Measurements from ENCODE around the gene EXOC2.
"Not testable (repeated sequence)": the region's sequence is repeated elsewhere in the genome, so short reads cannot be mapped to it uniquely, and the experiment has no call there.

Gene EXOC2

GRCh38 chr6:674956-675355 lies 18.0 kb downstream of the EXOC2 start:
- in situ Hi-C loops (cut with HindIII; ENCODE audit: low sequenced_read_pairs), result no loop called here
- H3K4me3 ChIP-seq (ENCODE audit: low read depth, low read length), result no peak overlapping the region
- DNase-seq (ENCODE audit: low read depth), result no peak
- TF ChIP-seq, protein P1, sequence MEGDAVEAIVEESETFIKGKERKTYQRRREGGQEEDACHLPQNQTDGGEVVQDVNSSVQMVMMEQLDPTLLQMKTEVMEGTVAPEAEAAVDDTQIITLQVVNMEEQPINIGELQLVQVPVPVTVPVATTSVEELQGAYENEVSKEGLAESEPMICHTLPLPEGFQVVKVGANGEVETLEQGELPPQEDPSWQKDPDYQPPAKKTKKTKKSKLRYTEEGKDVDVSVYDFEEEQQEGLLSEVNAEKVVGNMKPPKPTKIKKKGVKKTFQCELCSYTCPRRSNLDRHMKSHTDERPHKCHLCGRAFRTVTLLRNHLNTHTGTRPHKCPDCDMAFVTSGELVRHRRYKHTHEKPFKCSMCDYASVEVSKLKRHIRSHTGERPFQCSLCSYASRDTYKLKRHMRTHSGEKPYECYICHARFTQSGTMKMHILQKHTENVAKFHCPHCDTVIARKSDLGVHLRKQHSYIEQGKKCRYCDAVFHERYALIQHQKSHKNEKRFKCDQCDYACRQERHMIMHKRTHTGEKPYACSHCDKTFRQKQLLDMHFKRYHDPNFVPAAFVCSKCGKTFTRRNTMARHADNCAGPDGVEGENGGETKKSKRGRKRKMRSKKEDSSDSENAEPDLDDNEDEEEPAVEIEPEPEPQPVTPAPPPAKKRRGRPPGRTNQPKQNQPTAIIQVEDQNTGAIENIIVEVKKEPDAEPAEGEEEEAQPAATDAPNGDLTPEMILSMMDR (IDR thresholded peaks at IDR 0.05; ENCODE audit: low read depth, low read length, missing control alignments), result no peak

DNA sequence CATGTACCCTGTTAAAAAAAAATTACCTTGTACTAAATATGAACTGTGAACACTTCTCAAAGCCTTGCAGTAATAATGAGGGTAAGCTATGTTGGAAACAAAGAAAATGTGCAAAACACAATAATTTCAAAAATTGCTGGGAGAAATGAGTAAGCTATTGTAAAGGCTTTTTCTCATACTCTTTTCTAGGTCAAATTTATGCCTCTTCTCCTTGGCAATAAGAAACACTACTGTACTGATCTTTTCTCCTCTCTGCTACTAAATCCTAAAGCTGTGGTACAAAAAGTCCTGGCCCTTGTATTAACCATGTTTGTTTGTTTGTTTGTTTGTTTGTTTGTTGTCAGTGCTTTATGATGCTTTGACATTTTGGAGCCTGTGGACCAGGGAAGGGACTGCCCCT lies 18.5 kb downstream of the EXOC2 start:
- in situ Hi-C loops (cut with HindIII; ENCODE audit: low sequenced_read_pairs), result no loop called here
- no peak overlapping the region for H3K4me3 ChIP-seq (ENCODE audit: low read depth, low read length)

DNA sequence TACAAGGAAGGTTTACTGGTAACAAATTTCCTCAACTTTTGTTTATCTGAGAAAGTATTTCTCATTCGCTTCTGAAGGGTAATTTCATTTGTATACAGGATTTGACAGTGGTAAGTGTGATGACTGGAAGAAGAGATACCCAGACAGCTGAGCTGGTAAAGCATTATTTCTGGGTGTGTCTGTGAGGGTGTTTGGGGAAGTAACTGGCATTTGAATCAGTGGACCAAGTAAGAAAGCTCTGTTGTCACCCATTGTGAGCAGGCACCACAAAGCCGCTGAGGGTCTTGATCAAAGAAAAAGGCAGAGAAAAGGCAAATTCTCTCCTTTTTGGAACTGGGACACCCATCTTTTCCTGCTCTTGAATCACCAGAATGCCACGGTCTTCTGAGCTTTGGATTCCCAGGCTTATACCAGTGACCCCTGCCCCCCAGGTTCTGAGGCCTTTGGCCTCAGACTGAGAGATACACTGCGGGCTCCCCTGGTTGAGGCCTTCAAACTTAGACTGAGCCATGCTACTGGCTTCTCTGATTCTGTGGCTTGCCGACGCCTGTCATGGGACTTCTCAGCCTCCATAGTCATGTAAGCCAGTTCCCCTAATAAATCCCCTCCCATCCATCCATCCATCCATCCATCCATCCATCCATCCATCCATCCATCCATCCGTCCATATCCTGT lies 25.5 kb downstream of the EXOC2 start:
- no peak overlapping the region for H3K4me3 ChIP-seq (ENCODE audit: low read depth, low read length)
- DNase-seq (ENCODE audit: low read depth), result no peak
- TF ChIP-seq, protein P1 (IDR thresholded peaks at IDR 0.05; ENCODE audit: low read depth, low read length, missing control alignments), result no peak
- in situ Hi-C loops (cut with HindIII; ENCODE audit: low sequenced_read_pairs), result no loop called here

More for the DNA sequence above, 18.5 kb downstream of the EXOC2 start:
- TF ChIP-seq, protein P1 (IDR thresholded peaks at IDR 0.05; ENCODE audit: low read depth, low read length, missing control alignments), result no peak
- no peak for DNase-seq (ENCODE audit: low read depth)

GRCh38 chr6:665403-666267 lies 27.3 kb downstream of the EXOC2 start:
- no peak for DNase-seq (ENCODE audit: low read depth)
- no peak overlapping the region for H3K4me3 ChIP-seq (ENCODE audit: low read depth, low read length)
- in situ Hi-C loops (cut with HindIII; ENCODE audit: low sequenced_read_pairs), result no loop called here
- TF ChIP-seq, protein P1 (IDR thresholded peaks at IDR 0.05; ENCODE audit: low read depth, low read length, missing control alignments), result no peak

DNA sequence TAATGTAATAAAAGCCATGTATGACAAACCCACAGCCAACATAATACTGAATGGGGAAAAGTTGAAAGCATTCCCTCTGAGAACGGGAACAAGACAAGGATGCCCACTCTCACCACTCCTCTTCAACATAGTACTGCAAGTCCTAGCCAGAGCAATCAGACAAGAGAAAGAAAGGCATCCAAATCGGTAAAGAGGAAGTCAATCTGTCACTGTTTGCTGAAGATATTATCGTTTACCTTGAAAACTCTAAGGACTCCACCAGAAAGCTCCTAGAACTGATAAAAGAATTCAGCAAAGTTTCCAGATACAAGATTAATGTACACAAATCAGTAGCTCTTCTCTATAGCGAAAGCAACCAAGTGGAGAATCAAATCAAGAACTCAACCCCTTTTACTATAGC lies 29.2 kb downstream of the EXOC2 start:
- DNase-seq (ENCODE audit: low read depth); in situ Hi-C loops (cut with HindIII; ENCODE audit: low sequenced_read_pairs); H3K4me3 ChIP-seq (ENCODE audit: low read depth, low read length): not testable (repeated sequence)

- DNase-seq (ENCODE audit: low read depth), result no peak
- TF ChIP-seq, protein P1 (IDR thresholded peaks at IDR 0.05; ENCODE audit: low read depth, low read length, missing control alignments), result no peak
- in situ Hi-C loops (cut with HindIII; ENCODE audit: low sequenced_read_pairs), result no loop called here
- H3K4me3 ChIP-seq (ENCODE audit: low read depth, low read length), result no peak overlapping the region
Measured at GRCh38 chr6:659716-660581, 33.0 kb downstream of the EXOC2 start.
